Transverse colon (tissue), 4 donors: ENCODE results near the gene NYNRIN.

Experiments
- POLR2A ChIP-seq: fragments of 450-650 bp; IDR thresholded peaks from one replicate; pipeline ENCODE4 v1.6.1; 2016; ENCODE audit warnings: antibody characterized with exemption, mild to moderate bottlenecking, moderate library complexity
- POLR2AphosphoS5 ChIP-seq, 3 donors: sonication (generic); formaldehyde crosslinking; IDR thresholded peaks; one replicate each; pipeline ENCODE4 v1.6.1; 2016; ENCODE audit warnings: antibody characterized with exemption in 3 of 3
- TF ChIP-seq, protein P1 (sequence below), 5 experiments: fragments of 200-600 bp in 3 of 5; fragments of 450-650 bp in 2 of 5; sonication (generic) in 3 of 5; IDR thresholded peaks; 1 replicate in 2 of 5; 2 replicates in 3 of 5; pipeline ENCODE4 v1.5.1; 2016 to 2017; ENCODE audit warnings: antibody characterized with exemption in 5 of 5, inconsistent platforms in 3 of 5, mild to moderate bottlenecking in 2 of 5, moderate library complexity in 1 of 5

DNA sequence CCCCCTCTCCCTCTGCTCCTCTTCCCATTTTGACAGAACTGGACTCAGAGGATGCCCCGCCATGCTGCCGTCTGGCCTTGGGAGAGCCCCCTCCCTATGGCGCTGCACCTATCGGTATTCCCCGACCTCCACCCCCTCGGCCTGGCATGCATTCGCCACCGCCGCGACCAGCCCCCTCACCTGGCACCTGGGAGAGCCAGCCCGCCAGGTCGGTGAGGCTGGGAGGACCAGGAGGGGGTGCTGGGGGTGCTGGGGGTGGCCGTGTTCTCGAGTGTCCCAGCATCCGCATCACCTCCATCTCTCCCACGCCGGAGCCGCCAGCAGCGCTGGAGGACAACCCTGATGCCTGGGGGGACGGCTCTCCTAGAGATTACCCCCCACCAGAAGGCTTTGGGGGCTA, 29.3 kb upstream of the NYNRIN start:
- TF ChIP-seq, protein P1, sequence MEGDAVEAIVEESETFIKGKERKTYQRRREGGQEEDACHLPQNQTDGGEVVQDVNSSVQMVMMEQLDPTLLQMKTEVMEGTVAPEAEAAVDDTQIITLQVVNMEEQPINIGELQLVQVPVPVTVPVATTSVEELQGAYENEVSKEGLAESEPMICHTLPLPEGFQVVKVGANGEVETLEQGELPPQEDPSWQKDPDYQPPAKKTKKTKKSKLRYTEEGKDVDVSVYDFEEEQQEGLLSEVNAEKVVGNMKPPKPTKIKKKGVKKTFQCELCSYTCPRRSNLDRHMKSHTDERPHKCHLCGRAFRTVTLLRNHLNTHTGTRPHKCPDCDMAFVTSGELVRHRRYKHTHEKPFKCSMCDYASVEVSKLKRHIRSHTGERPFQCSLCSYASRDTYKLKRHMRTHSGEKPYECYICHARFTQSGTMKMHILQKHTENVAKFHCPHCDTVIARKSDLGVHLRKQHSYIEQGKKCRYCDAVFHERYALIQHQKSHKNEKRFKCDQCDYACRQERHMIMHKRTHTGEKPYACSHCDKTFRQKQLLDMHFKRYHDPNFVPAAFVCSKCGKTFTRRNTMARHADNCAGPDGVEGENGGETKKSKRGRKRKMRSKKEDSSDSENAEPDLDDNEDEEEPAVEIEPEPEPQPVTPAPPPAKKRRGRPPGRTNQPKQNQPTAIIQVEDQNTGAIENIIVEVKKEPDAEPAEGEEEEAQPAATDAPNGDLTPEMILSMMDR (IDR thresholded peaks at IDR 0.05), result no peak
- TF ChIP-seq POLR2AphosphoS5 (IDR thresholded peaks at IDR 0.05) (no peak), POLR2A (no peak)
